Measurements from ENCODE around the gene DPYD. TPM values are rescaled to one million over a fixed set of nuclear protein-coding genes. Genes with fewer than 3 reads are reported as not detected.

DPYD gene
- polyA plus RNA-seq, 1 of the 3 experiments (the other 2 are of a cell fraction) = 23.0 TPM

GRCh38 chr1:97097404-97097925, 823.4 kb downstream of the DPYD start:
- DNase-seq = no peak
- Histone ChIP-seq H3K79me2 (ENCODE audit: insufficient read depth) (no peaks in the 10 kb centered on the region), H3K36me3 (replicated peaks in 1 of 2; ENCODE audit: control insufficient read depth in 1 of 2, insufficient read depth in 2 of 2, low read length in 1 of 2) (peaks cover 6 to 30% of the 10 kb centered on the region in 2 experiments), H4K20me1 (ENCODE audit: insufficient read depth) (no peaks in the 10 kb centered on the region), H3F3A (replicated peaks; ENCODE audit: insufficient read depth) (peaks cover 27% of the 10 kb centered on the region), H3K4me3 (ENCODE audit: low read depth in 2 of 2, low read length in 1 of 2) (no peak overlapping the region), H3K27me3 (ENCODE audit: insufficient read depth) (no peaks in the 10 kb centered on the region), H3K9me2 (no peaks in the 10 kb centered on the region), H3K4me1 (ENCODE audit: control insufficient read depth in 1 of 2, insufficient read depth in 2 of 2, low read depth in 1 of 2, low read length in 1 of 2) (peaks cover 0 to 19% of the 10 kb centered on the region in 2 experiments; a peak in 3 of 4 replicates), H3K9me3 (no peaks in the 10 kb centered on the region), H3K27ac (ENCODE audit: low read depth in 2 of 2, low read length in 1 of 2) (no peak overlapping the region), H3K9ac (no peak overlapping the region), H3K4me2 (no peak overlapping the region), H2AFZ (ENCODE audit: low read depth) (no peak overlapping the region)
- CTCF ChIA-PET = no interaction called here
- POLR2A ChIA-PET = no interaction called here
- WGBS (ENCODE audit: low lambda C conversion rate) = 95% methylated on average over 1 of the region's 1 CpG
- TF ChIP-seq TEAD4 (IDR thresholded peaks at IDR 0.05; ENCODE audit: borderline replicate concordance, insufficient read depth) (no peak), CHD2 (IDR thresholded peaks at IDR 0.05; ENCODE audit: low read length, partially characterized antibody) (no peak), ELF1 (IDR thresholded peaks at IDR 0.05) (no peak), EZH2phosphoT487 (IDR thresholded peaks at IDR 0.05; ENCODE audit: borderline replicate concordance, low read depth) (no peak), RFX5 (IDR thresholded peaks at IDR 0.05; ENCODE audit: low read length) (no peak), GATA2 (CRISPR knock-in tag; IDR thresholded peaks at IDR 0.05) (no peak), FOXJ3 (CRISPR knock-in tag; IDR thresholded peaks at IDR 0.05) (no peak), MXI1 (IDR thresholded peaks at IDR 0.05; ENCODE audit: low read depth, low read length) (no peak), USF2 (IDR thresholded peaks at IDR 0.05; ENCODE audit: borderline replicate concordance, low read depth, low read length) (no peak), JUND (IDR thresholded peaks at IDR 0.05) (no peak), RXRA (IDR thresholded peaks at IDR 0.05; ENCODE audit: borderline replicate concordance, low read depth) (no peak), NFIC (IDR thresholded peaks at IDR 0.05; ENCODE audit: borderline replicate concordance) (no peak), REST (IDR thresholded peaks at IDR 0.05; ENCODE audit: low read depth, low read length) (no peak)

- Histone ChIP-seq H3K9me2 (no peaks in the 10 kb centered on the region), H3K27me3 (ENCODE audit: insufficient read depth) (no peaks in the 10 kb centered on the region), H3K27ac (ENCODE audit: low read depth in 2 of 2, low read length in 1 of 2) (peak overlapping the region in 1 of 2 experiments; percentile 27; a peak in 1 of 4 replicates), H3K9ac (no peak overlapping the region), H3K79me2 (ENCODE audit: insufficient read depth) (no peaks in the 10 kb centered on the region), H2AFZ (ENCODE audit: low read depth) (no peak overlapping the region), H3K4me3 (ENCODE audit: low read depth in 2 of 2, low read length in 1 of 2) (no peak overlapping the region), H3K36me3 (replicated peaks in 1 of 2; ENCODE audit: control insufficient read depth in 1 of 2, insufficient read depth in 2 of 2, low read length in 1 of 2) (peaks cover 6 to 29% of the 10 kb centered on the region in 2 experiments), H3F3A (replicated peaks; ENCODE audit: insufficient read depth) (peaks cover 27% of the 10 kb centered on the region), H3K9me3 (no peaks in the 10 kb centered on the region), H3K4me1 (ENCODE audit: control insufficient read depth in 1 of 2, insufficient read depth in 2 of 2, low read depth in 1 of 2, low read length in 1 of 2) (peaks cover 7 to 34% of the 10 kb centered on the region in 2 experiments), H4K20me1 (ENCODE audit: insufficient read depth) (no peaks in the 10 kb centered on the region), H3K4me2 (no peak overlapping the region)
- ChIA-PET POLR2A (no interaction called here), CTCF (no interaction called here)
- WGBS (ENCODE audit: low lambda C conversion rate) = 99% methylated on average over 2 of the region's 2 CpGs
- DNase-seq = no peak
- TF ChIP-seq TEAD4 (IDR thresholded peaks at IDR 0.05; ENCODE audit: borderline replicate concordance, insufficient read depth) = peak; percentile 51; the same call in 1 of the 2 replicates
- TF ChIP-seq REST (IDR thresholded peaks at IDR 0.05; ENCODE audit: low read depth, low read length) = no peak
- TF ChIP-seq RXRA (IDR thresholded peaks at IDR 0.05; ENCODE audit: borderline replicate concordance, low read depth) = peak; percentile 36; the same call in 1 of the 2 replicates
- TF ChIP-seq EP300 (IDR thresholded peaks at IDR 0.05; ENCODE audit: borderline replicate concordance in 1 of 2, low read depth in 1 of 2, low read length in 1 of 2) = peak in 1 of 2 experiments; percentile 54; a peak in 1 of 4 replicates
- no peak for TF ChIP-seq RCOR1 (IDR thresholded peaks at IDR 0.05; ENCODE audit: low read length)
- peak; percentile 37; the same call in 1 of the 2 replicates for TF ChIP-seq JUND (IDR thresholded peaks at IDR 0.05)
- no peak for TF ChIP-seq CHD2 (IDR thresholded peaks at IDR 0.05; ENCODE audit: low read length, partially characterized antibody)
- TF ChIP-seq ZBTB33 (IDR thresholded peaks at IDR 0.05; ENCODE audit: borderline replicate concordance, low read depth) = no peak
Observed at GRCh38 chr1:97095764-97096163, 825.1 kb downstream of the DPYD start.
